Measurements from ENCODE around the gene STRN4. TPM values are rescaled to one million over a fixed set of nuclear protein-coding genes. Genes with fewer than 3 reads are reported as not detected.

STRN4 gene
- total RNA-seq, 4 donors from 2014 or later = 77.4 to 127 (median 87.4) TPM

- Histone ChIP-seq H3K4me1 (peaks cover 0 to 13% (median 0%) of the 10 kb centered on the region in 4 donors), H3K9me3 (no peaks in the 10 kb centered on the region), H3K27me3 (no peaks in the 10 kb centered on the region), H3K27ac (no peak overlapping the region), H3K36me3 (peaks cover 0 to 94% (median 60%) of the 10 kb centered on the region in 3 donors), H3K4me3 (no peak overlapping the region)
- DNase-seq (ENCODE audit: low spot score in 2 of 2) = no peak
- no peak for TF ChIP-seq POLR2A (IDR thresholded peaks at IDR 0.05)
- TF ChIP-seq CTCF (IDR thresholded peaks at IDR 0.05) = no peak
- TF ChIP-seq EP300 (IDR thresholded peaks at IDR 0.05) = no peak
- WGBS, 2 donors = 90 to 96% methylated on average over 10 of the region's 10 CpGs
Observed at GRCh38 chr19:46696052-46696451, 50.2 kb downstream of the STRN4 start.

DNA sequence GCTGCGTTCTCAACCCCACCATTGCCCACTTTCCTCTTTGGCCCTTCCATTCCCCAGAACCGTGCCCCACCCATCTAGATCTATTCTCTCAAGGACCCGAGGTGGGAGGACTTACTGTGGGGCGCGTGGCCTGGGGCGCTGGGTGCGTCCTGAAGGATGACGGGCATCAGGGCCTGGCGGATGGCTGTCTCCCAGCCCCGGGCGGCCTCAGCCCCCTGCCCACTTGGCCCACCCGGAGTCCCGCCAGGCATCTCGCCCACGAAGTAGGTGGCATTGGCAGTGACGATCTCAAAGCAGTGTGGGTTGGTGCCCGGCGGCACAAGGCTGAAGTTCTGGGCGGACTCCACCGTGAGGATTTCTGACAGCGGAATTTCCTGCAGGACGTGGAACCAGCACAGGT is 52.5 kb downstream of the STRN4 start:
- no peaks in the 10 kb centered on the region for H3K27me3 ChIP-seq
- peaks cover 0 to 13% (median 0%) of the 10 kb centered on the region in 4 donors for H3K4me1 ChIP-seq
- WGBS, 2 donors = 91 to 95% methylated on average over 22 of the region's 22 CpGs
- H3K4me3 ChIP-seq = no peak overlapping the region
- H3K27ac ChIP-seq = no peak overlapping the region
- H3K9me3 ChIP-seq = no peaks in the 10 kb centered on the region
- no peak for TF ChIP-seq POLR2A (IDR thresholded peaks at IDR 0.05)
- no peak for TF ChIP-seq EP300 (IDR thresholded peaks at IDR 0.05)
- TF ChIP-seq CTCF (IDR thresholded peaks at IDR 0.05) = no peak
- H3K36me3 ChIP-seq = peaks cover 3 to 94% (median 48%) of the 10 kb centered on the region in 3 donors
- DNase-seq (ENCODE audit: low spot score in 2 of 2) = no peak

GRCh38 chr19:46692918-46693722 is 53.1 kb downstream of the STRN4 start:
- peaks cover 0 to 13% (median 0%) of the 10 kb centered on the region in 4 donors for H3K4me1 ChIP-seq
- DNase-seq (ENCODE audit: low spot score in 2 of 2) = no peak
- no peak overlapping the region for H3K27ac ChIP-seq
- peaks cover 3 to 94% (median 48%) of the 10 kb centered on the region in 3 donors for H3K36me3 ChIP-seq
- no peak overlapping the region for H3K4me3 ChIP-seq
- no peaks in the 10 kb centered on the region for H3K27me3 ChIP-seq
- 95 to 98% methylated on average over 4 of the region's 4 CpGs for WGBS, 2 donors
- H3K9me3 ChIP-seq = no peaks in the 10 kb centered on the region
- TF ChIP-seq CTCF (IDR thresholded peaks at IDR 0.05) (no peak), POLR2A (IDR thresholded peaks at IDR 0.05) (no peak)

DNA sequence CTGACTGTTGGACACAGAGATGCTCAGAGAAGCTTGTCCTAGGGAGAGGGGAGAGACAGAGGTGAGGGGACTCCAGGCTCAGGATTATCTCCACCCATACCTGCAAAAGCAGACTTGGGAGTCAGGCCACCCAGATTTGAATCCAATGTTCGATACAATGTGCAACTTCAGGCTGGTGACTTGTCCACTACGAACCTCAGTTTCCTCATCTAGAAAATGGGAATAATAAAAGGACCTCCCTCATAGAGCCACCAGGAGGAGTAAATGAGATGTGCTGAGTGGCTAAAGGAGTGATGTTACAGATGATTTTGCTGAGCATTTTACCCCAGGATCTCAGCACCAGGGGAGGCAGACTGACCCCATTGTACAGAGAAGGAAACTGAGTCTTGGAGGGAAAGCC is 54.3 kb downstream of the STRN4 start:
- H3K4me1 ChIP-seq = peaks cover 0 to 2% (median 0%) of the 10 kb centered on the region in 4 donors
- H3K36me3 ChIP-seq = peaks cover 3 to 100% (median 59%) of the 10 kb centered on the region in 3 donors
- H3K27ac ChIP-seq = no peak overlapping the region
- TF ChIP-seq POLR2A (IDR thresholded peaks at IDR 0.05) (no peak), CTCF (IDR thresholded peaks at IDR 0.05) (no peak), EP300 (IDR thresholded peaks at IDR 0.05) (no peak)
- no peaks in the 10 kb centered on the region for H3K9me3 ChIP-seq
- H3K4me3 ChIP-seq = no peak overlapping the region
- H3K27me3 ChIP-seq = no peaks in the 10 kb centered on the region
- WGBS, 2 donors = 95 to 97% methylated on average over 2 of the region's 2 CpGs
- DNase-seq (ENCODE audit: low spot score in 2 of 2) = no peak

DNA sequence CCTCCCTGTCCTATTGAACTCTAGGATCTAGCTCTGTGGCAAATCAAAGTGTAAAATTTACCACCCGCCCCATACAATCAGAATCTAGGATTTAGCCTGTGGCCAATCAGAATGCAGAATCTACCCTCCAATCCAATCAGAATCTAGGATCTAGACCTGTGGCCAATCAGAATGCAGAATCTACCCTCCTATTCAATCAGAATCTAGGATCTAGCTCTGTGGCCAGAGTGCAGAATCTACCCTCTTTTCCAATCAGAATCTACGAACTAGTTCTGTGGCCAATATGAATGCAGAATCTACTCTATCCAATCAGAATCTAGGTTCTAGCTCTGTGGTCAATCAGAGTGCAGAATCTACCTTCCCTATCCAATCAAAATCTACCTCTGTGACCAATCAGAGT is 55.1 kb downstream of the STRN4 start:
- no peak for TF ChIP-seq POLR2A (IDR thresholded peaks at IDR 0.05)
- no peak for TF ChIP-seq EP300 (IDR thresholded peaks at IDR 0.05)
- TF ChIP-seq CTCF (IDR thresholded peaks at IDR 0.05) = no peak
- 48 to 100% methylated on average over 1 to 2 of the region's 2 CpGs for WGBS, 2 donors
- Histone ChIP-seq H3K27me3 (no peaks in the 10 kb centered on the region), H3K4me3 (no peak overlapping the region), H3K9me3 (no peaks in the 10 kb centered on the region), H3K27ac (no peak overlapping the region), H3K4me1 (no peaks in the 10 kb centered on the region), H3K36me3 (peaks cover 3 to 100% (median 60%) of the 10 kb centered on the region in 3 donors)
- no peak for DNase-seq (ENCODE audit: low spot score in 2 of 2)

Data from tibial nerve (tissue), 4 donors.